Uterus (tissue), 2 donors: ENCODE data around the gene VIPR1.

Experiments
- CTCF ChIP-seq, 4 experiments: fragments of 200-600 bp in 2 of 4; fragments of 450-650 bp in 2 of 4; sonication (generic) in 2 of 4; IDR thresholded peaks; one replicate each; pipeline ENCODE4 v1.5.1; 2016 to 2019; ENCODE audit warnings: antibody characterized with exemption in 4 of 4, mild to moderate bottlenecking in 2 of 4, moderate library complexity in 1 of 4
- POLR2A ChIP-seq, 2 donors: fragments of 450-650 bp; IDR thresholded peaks; one replicate each; pipeline ENCODE4 v1.6.1; 2016; ENCODE audit warnings: antibody characterized with exemption in 2 of 2, mild to moderate bottlenecking in 1 of 2, moderate library complexity in 1 of 2

- TF ChIP-seq CTCF (IDR thresholded peaks at IDR 0.05), result no peak
- TF ChIP-seq POLR2A (IDR thresholded peaks at IDR 0.05), result no peak
Observed at GRCh38 chr3:42575137-42575741, 72.8 kb downstream of the VIPR1 start.
